ENCODE data around the gene ZNF76. TPM values are rescaled to one million over a fixed set of nuclear protein-coding genes. Genes with fewer than 3 reads are reported as not detected.

The ZNF76 gene
- total and polyA plus RNA-seq, 2 of the 13 experiments (the other 11 are each of a cell fraction or from before 2014, with no cell fraction given) = 13.2 to 26.4 TPM

GRCh38 chr6:35242906-35243305 is 16.6 kb upstream of the ZNF76 start:
- H3K27ac ChIP-seq (ENCODE audit: extremely low read length, insufficient read depth, low read length) = no peak overlapping the region
- ChIA-PET CTCF (ENCODE audit: low intra/inter-chr PET ratio, low total read pairs) (interaction anchor here (0.6 kb wide), 1 partner anchor 1047 kb away, joined by 3 read pairs; no protein-coding TSS in a partner anchor), POLR2A (interaction anchor here (1.5 kb wide), 1 partner anchor 16 kb away, joined by 3 read pairs; no protein-coding TSS in a partner anchor)
- peaks cover 7% of the 10 kb centered on the region; the same call in 1 of the 2 replicates for H4K20me1 ChIP-seq (ENCODE audit: insufficient read depth, low read length)
- no peak overlapping the region for H3K4me2 ChIP-seq (ENCODE audit: low read depth, low read length)
- TF ChIP-seq ZNF800 (CRISPR knock-in tag; IDR thresholded peaks at IDR 0.05) (no peak), AGO2 (optimal IDR thresholded peaks at IDR 0.05; ENCODE audit: low read depth, low read length) (peak; percentile 44)
- intact Hi-C loops (cut with micrococcal nuclease; ENCODE audit: unreplicated experiment) = no loop called here
- DNase-seq (ENCODE audit: low spot score) (no peak), ATAC-seq (no peak), FAIRE-seq (no peak)
- WGBS (ENCODE audit: low lambda C conversion rate) = 95% methylated on average over 13 of the region's 13 CpGs
- no peak overlapping the region for H3K4me3 ChIP-seq (replicated peaks in 1 of 3; ENCODE audit: insufficient read depth in 1 of 3, low read depth in 2 of 3, low read length in 3 of 3)
- H3K79me2 ChIP-seq (ENCODE audit: insufficient read depth, low read length) = no peaks in the 10 kb centered on the region
- H3K9me3 ChIP-seq (ENCODE audit: low read length) = no peaks in the 10 kb centered on the region
- H2AFZ ChIP-seq (ENCODE audit: low read length) = no peak overlapping the region
- H3K9ac ChIP-seq (ENCODE audit: insufficient read depth, low read depth, low read length) = no peak overlapping the region
- H3K4me1 ChIP-seq (ENCODE audit: insufficient read depth, low read length) = no peaks in the 10 kb centered on the region
- no TSS peak for BruUV-seq (replicated peaks)
- no peaks in the 10 kb centered on the region for H3K27me3 ChIP-seq (ENCODE audit: control insufficient read depth in 1 of 2, insufficient read depth in 2 of 2, low read length in 2 of 2)
- peaks cover 0 to 6% of the 10 kb centered on the region in 2 experiments; a peak in 3 of 5 replicates for H3K36me3 ChIP-seq (replicated peaks in 1 of 2; ENCODE audit: control insufficient read depth in 1 of 2, insufficient read depth in 2 of 2, low read length in 2 of 2)
- in situ Hi-C loops (cut with HindIII; ENCODE audit: extremely low pct_ligation_motif_present, low pct_unique_long_range_greater_than_20kb) = loop anchor here (5.0 kb wide), 1 partner anchor 96 kb away; no protein-coding TSS in a partner anchor

DNA sequence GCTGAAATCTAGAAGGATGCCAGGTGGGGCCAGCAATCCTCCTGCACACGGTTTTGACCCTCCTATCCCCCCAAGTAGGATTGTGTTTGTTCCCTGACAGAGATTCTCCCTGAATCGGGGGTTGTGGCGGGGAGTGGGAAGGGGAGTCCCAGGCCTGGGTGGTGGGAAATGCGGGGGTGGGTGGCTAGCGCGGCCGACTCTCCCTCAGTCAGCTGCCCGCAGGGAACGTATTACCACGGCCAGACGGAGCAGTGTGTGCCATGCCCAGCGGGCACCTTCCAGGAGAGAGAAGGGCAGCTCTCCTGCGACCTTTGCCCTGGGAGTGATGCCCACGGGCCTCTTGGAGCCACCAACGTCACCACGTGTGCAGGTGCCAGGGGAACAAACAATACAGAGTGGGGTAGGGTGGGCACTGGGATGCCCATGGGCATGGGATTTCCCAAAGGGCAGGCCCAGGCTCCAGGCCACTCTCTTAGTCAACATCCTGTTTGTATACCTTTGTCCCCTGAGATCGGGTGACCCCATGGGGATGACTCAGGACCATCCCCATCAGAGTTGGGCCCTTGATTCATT is 16.1 kb upstream of the ZNF76 start:
- no peak for FAIRE-seq
- no peaks in the 10 kb centered on the region for H3K27me3 ChIP-seq (ENCODE audit: control insufficient read depth in 1 of 2, insufficient read depth in 2 of 2, low read length in 2 of 2)
- no peak for ATAC-seq
- H3K79me2 ChIP-seq (ENCODE audit: insufficient read depth, low read length) = no peaks in the 10 kb centered on the region
- ChIA-PET POLR2A (no interaction called here), CTCF (ENCODE audit: low intra/inter-chr PET ratio, low total read pairs) (interaction anchor here (0.6 kb wide), 1 partner anchor 1048 kb away, joined by 3 read pairs; no protein-coding TSS in a partner anchor)
- peaks cover 7% of the 10 kb centered on the region; the same call in 1 of the 2 replicates for H4K20me1 ChIP-seq (ENCODE audit: insufficient read depth, low read length)
- TF ChIP-seq ZMYM4 (CRISPR knock-in tag; IDR thresholded peaks at IDR 0.05) (no peak), HNRNPL (IDR thresholded peaks at IDR 0.05; ENCODE audit: low read depth, low read length) (peak; percentile 69; the same call in 1 of the 2 replicates)
- no peak overlapping the region for H3K27ac ChIP-seq (ENCODE audit: extremely low read length, insufficient read depth, low read length)
- no TSS peak for BruUV-seq (replicated peaks)
- intact Hi-C loops (cut with micrococcal nuclease; ENCODE audit: unreplicated experiment) (no loop called here), in situ Hi-C loops (cut with HindIII; ENCODE audit: extremely low pct_ligation_motif_present, low pct_unique_long_range_greater_than_20kb) (loop anchor here (5.0 kb wide), 1 partner anchor 96 kb away; no protein-coding TSS in a partner anchor)
- no peak overlapping the region for H3K4me3 ChIP-seq (replicated peaks in 1 of 3; ENCODE audit: insufficient read depth in 1 of 3, low read depth in 2 of 3, low read length in 3 of 3)
- no peak overlapping the region for H3K4me2 ChIP-seq (ENCODE audit: low read depth, low read length)
- DNase-seq (ENCODE audit: low spot score) = no peak
- no peaks in the 10 kb centered on the region for H3K4me1 ChIP-seq (ENCODE audit: insufficient read depth, low read length)
- H2AFZ ChIP-seq (ENCODE audit: low read length) = no peak overlapping the region
- WGBS (ENCODE audit: low lambda C conversion rate) = 82% methylated on average over 12 of the region's 17 CpGs
- no peaks in the 10 kb centered on the region for H3K9me3 ChIP-seq (ENCODE audit: low read length)
- H3K9ac ChIP-seq (ENCODE audit: insufficient read depth, low read depth, low read length) = no peak overlapping the region
- H3K36me3 ChIP-seq (replicated peaks in 1 of 2; ENCODE audit: control insufficient read depth in 1 of 2, insufficient read depth in 2 of 2, low read length in 2 of 2) = peaks cover 0 to 6% of the 10 kb centered on the region in 2 experiments; a peak in 3 of 5 replicates
